ENCODE results near the gene ZDHHC4. TPM values are rescaled to one million over a fixed set of nuclear protein-coding genes. Genes with fewer than 3 reads are reported as not detected.
"Not testable (repeated sequence)": the region's sequence is repeated elsewhere in the genome, so short reads cannot be mapped to it uniquely, and the experiment has no call there.

Gene ZDHHC4
- total RNA-seq, 1 donor from 2014 or later = 33.2 TPM

GRCh38 chr7:6630007-6630849 is 53.0 kb downstream of the ZDHHC4 start:
- intact Hi-C loops (cut with micrococcal nuclease) = no loop called here
- H3K9me3 Mint-ChIP-seq = no peaks in the 10 kb centered on the region
- H3K4me1 Mint-ChIP-seq = peaks cover 7% of the 10 kb centered on the region
- ATAC-seq (ENCODE audit: low read depth) (no peak), DNase-seq (no peak)
- TF ChIP-seq, protein P1, sequence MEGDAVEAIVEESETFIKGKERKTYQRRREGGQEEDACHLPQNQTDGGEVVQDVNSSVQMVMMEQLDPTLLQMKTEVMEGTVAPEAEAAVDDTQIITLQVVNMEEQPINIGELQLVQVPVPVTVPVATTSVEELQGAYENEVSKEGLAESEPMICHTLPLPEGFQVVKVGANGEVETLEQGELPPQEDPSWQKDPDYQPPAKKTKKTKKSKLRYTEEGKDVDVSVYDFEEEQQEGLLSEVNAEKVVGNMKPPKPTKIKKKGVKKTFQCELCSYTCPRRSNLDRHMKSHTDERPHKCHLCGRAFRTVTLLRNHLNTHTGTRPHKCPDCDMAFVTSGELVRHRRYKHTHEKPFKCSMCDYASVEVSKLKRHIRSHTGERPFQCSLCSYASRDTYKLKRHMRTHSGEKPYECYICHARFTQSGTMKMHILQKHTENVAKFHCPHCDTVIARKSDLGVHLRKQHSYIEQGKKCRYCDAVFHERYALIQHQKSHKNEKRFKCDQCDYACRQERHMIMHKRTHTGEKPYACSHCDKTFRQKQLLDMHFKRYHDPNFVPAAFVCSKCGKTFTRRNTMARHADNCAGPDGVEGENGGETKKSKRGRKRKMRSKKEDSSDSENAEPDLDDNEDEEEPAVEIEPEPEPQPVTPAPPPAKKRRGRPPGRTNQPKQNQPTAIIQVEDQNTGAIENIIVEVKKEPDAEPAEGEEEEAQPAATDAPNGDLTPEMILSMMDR (IDR thresholded peaks at IDR 0.05) = no peak
- POLR2A ChIA-PET = no interaction called here
- no peaks in the 10 kb centered on the region for H3K27me3 Mint-ChIP-seq
- no peak overlapping the region for H3K27ac Mint-ChIP-seq
- CTCF ChIA-PET = no interaction called here
- H3K36me3 Mint-ChIP-seq (ENCODE audit: low read depth) = no peaks in the 10 kb centered on the region
- no peak overlapping the region for H3K4me3 Mint-ChIP-seq

- CTCF ChIA-PET = no interaction called here
- Mint-ChIP-seq H3K27ac (no peak overlapping the region), H3K9me3 (no peaks in the 10 kb centered on the region), H3K36me3 (ENCODE audit: low read depth) (no peaks in the 10 kb centered on the region), H3K27me3 (no peaks in the 10 kb centered on the region), H3K4me3 (no peak overlapping the region), H3K4me1 (peaks cover 11% of the 10 kb centered on the region)
- DNase-seq (no peak), ATAC-seq (ENCODE audit: low read depth) (no peak)
- intact Hi-C loops (cut with micrococcal nuclease) = no loop called here
- TF ChIP-seq, protein P1 (IDR thresholded peaks at IDR 0.05) = no peak
- POLR2A ChIA-PET = no interaction called here
These were observed 54.4 kb downstream of the ZDHHC4 start for GRCh38 chr7:6631605-6632004.

- Mint-ChIP-seq H3K27me3 (no peaks in the 10 kb centered on the region), H3K27ac (peak overlapping the region; percentile 6), H3K9me3 (no peaks in the 10 kb centered on the region), H3K36me3 (ENCODE audit: low read depth) (peaks cover under 1% of the 10 kb centered on the region), H3K4me1 (peaks cover 23% of the 10 kb centered on the region), H3K4me3 (no peak overlapping the region)
- TF ChIP-seq, protein P1 (IDR thresholded peaks at IDR 0.05) = no peak
- intact Hi-C loops (cut with micrococcal nuclease) = no loop called here
- ATAC-seq (ENCODE audit: low read depth) (no peak), DNase-seq (no peak)
- ChIA-PET POLR2A (no interaction called here), CTCF (no interaction called here)
These were observed 56.8 kb downstream of the ZDHHC4 start for GRCh38 chr7:6634021-6634420.

GRCh38 chr7:6634971-6635370 is 57.7 kb downstream of the ZDHHC4 start:
- ATAC-seq (ENCODE audit: low read depth); intact Hi-C loops (cut with micrococcal nuclease); POLR2A ChIA-PET; H3K27me3 Mint-ChIP-seq; CTCF ChIA-PET; DNase-seq; H3K36me3 Mint-ChIP-seq (ENCODE audit: low read depth); H3K9me3 Mint-ChIP-seq: not testable (repeated sequence)
- Mint-ChIP-seq H3K27ac (peak overlapping the region; percentile 24), H3K4me1 (peaks cover 27% of the 10 kb centered on the region), H3K4me3 (peak overlapping the region; percentile 44)

DNA sequence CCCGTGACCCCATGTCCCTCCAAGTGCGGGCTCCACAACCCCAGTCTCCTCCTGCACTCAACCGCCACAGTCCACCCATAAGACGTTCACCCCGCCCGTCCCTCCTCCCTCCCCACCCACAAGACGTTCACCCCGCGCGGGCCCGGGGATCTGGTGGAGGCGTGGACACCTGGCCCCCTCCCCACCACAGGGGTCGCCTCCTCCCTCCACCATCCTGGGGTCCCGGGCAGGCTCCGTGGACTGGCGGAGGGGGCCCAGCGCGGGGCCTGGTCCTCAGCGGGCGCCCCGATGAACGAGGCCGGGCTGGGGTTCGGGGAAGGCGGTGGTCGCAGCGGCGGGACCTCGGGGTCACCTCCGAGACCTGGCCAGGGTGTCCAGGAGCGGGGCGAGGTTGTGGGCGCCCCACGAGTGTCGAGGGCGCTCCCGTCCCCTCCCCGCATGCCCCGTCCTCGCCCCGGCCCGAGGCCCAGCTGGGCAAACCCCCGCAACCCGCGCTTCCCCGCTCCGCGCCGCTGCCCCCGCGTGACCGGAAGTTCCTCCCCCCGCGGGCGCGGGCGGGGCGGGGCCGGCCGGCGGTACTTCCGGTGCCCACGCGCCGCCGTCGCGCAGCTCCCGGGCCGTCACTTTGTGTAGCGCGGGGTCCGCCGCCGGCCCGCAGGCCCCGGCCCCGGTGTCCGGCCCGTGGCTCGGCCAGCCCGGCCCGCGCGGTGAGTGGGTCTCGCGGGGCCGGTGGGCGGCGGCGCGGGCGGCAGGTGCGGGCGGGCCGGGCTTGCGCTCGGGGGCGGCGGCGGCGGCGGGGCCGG is 59.7 kb downstream of the ZDHHC4 start, which contains the start of gene ZNF316:
Gene ZNF316, plus strand, starts transcription at position 578 of the 803 bp plus-strand sequence. CDS start 5,092 bp downstream, outside the sequence.
- H3K36me3 Mint-ChIP-seq (ENCODE audit: low read depth) = peaks cover 24% of the 10 kb centered on the region
- intact Hi-C loops (cut with micrococcal nuclease) = loop anchor here (1.0 to 2.0 kb wide), 6 partner anchors 20 to 121 kb away; partner anchors contain the start of genes INTS15 and ZDHHC4
- ATAC-seq (ENCODE audit: low read depth) (peak; percentile 62), DNase-seq (peak; percentile 84)
- ChIA-PET POLR2A (interaction anchor here (0.5 to 1.8 kb wide), 8 partner anchors 16 to 152 kb away, joined by 3 to 9 read pairs (median 6); partner anchors contain the start of genes ZDHHC4 and ZNF12), CTCF (interaction anchor here (1.6 kb wide), 1 partner anchor 47 kb away, joined by 4 read pairs; the partner anchor contains the start of gene INTS15)
- H3K4me3 Mint-ChIP-seq = peak within 1 kb of the TSS; percentile 86
- no peaks in the 10 kb centered on the region for H3K27me3 Mint-ChIP-seq
- TF ChIP-seq, protein P1 (IDR thresholded peaks at IDR 0.05) = no peak
- H3K9me3 Mint-ChIP-seq = no peaks in the 10 kb centered on the region
- peak within 1 kb of the TSS; percentile 82 for H3K27ac Mint-ChIP-seq
- H3K4me1 Mint-ChIP-seq = peaks cover 29% of the 10 kb centered on the region

Measured in activated B cell treated with CpG ODN at 0.5 μM for 24 hours (primary cell).